Esophagus squamous epithelium (tissue), 4 donors: Measurements from ENCODE around the gene TMEM9.

ENCODE experiments used
- POLR2A ChIP-seq, 4 donors: fragments of 450-650 bp; IDR thresholded peaks; one replicate each; pipeline ENCODE4 v1.6.1; 2017; ENCODE audit warnings: antibody characterized with exemption in 4 of 4, mild to moderate bottlenecking in 4 of 4, moderate library complexity in 3 of 4
- TF ChIP-seq, protein P1 (sequence below), 6 experiments: fragments of 450-650 bp in 4 of 6; fragments of 200-600 bp in 2 of 6; sonication (generic) in 2 of 6; IDR thresholded peaks; one replicate each; pipeline ENCODE4 v1.5.1; 2016 to 2019; ENCODE audit warnings: antibody characterized with exemption in 6 of 6, mild to moderate bottlenecking in 4 of 6, moderate library complexity in 4 of 6

DNA sequence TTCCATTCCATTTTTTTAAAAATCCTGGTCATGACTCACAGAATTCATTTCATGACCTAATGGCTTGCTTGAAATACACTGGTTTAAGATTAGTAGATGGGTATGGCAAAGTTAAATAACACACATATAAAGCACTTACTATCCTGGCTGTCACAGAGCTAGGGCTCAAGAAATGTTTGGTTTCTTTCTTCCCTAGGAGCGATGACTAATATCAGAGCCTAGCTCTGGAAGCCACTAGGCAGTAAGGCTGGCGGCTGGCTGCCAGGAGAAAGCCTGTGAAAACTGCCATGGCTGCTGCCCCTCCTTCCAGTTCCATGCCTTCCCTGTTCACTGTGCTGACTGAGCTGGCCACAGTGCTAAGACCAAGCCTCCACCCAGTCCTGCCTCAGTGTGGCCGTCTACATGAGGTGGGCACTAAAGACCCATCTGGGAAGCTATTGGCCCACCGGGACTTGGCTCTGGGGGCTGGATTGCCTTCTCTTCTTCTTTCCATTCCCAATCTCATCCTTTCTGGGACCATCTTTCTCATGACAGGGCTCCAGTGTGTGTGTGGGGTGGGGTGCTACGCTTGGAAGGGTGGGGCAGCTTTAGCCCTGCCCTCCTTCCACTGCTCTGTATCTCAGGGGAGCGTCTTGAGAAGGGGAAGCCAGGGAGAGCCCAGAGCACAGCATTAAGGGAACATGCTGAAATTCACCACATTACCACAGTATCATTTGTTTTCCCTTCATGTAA, 16.5 kb downstream of the TMEM9 start:
- TF ChIP-seq, protein P1, sequence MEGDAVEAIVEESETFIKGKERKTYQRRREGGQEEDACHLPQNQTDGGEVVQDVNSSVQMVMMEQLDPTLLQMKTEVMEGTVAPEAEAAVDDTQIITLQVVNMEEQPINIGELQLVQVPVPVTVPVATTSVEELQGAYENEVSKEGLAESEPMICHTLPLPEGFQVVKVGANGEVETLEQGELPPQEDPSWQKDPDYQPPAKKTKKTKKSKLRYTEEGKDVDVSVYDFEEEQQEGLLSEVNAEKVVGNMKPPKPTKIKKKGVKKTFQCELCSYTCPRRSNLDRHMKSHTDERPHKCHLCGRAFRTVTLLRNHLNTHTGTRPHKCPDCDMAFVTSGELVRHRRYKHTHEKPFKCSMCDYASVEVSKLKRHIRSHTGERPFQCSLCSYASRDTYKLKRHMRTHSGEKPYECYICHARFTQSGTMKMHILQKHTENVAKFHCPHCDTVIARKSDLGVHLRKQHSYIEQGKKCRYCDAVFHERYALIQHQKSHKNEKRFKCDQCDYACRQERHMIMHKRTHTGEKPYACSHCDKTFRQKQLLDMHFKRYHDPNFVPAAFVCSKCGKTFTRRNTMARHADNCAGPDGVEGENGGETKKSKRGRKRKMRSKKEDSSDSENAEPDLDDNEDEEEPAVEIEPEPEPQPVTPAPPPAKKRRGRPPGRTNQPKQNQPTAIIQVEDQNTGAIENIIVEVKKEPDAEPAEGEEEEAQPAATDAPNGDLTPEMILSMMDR (IDR thresholded peaks at IDR 0.05) = no peak
- TF ChIP-seq POLR2A (IDR thresholded peaks at IDR 0.05) = no peak
